ENCODE measurements around the gene LRRC39.
A peak's percentile ranks its signal among the peaks of the same experiment; 100 is the strongest.

Gene LRRC39

DNA sequence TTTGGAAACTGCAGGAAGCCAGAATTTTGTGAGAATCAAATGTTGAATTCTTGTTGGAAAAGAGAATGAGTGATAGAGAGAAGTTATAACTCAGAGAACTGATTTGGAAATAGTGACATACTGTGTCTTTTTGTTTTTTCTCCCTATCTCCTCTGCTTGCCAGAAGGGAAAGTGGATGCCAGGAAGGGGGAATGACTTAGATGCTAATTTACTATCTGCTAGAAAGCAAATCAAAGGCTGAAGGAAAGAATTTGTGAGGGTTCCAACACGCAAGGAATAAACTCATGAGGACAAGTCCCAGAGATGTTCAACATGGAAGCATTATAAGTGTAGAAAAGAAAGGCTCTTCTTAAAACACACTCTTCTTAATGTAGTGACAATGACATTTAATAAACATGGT lies 20.5 kb upstream of the LRRC39 start:
- Histone ChIP-seq H3K4me3 (ENCODE audit: low read length) (no peak overlapping the region), H3K27me3 (replicated peaks; ENCODE audit: control insufficient read depth, insufficient read depth, low read length) (no peaks in the 10 kb centered on the region), H3K9ac (ENCODE audit: low read length) (no peak overlapping the region), H3K4me1 (ENCODE audit: control insufficient read depth, insufficient read depth, low read length) (no peaks in the 10 kb centered on the region), H3K36me3 (ENCODE audit: control insufficient read depth, insufficient read depth, low read length, severe bottlenecking) (peaks cover 49% of the 10 kb centered on the region), H3K9me3 (ENCODE audit: control insufficient read depth, low read length) (no peaks in the 10 kb centered on the region)
- DNase-seq (ENCODE audit: low read depth), result no peak

DNA sequence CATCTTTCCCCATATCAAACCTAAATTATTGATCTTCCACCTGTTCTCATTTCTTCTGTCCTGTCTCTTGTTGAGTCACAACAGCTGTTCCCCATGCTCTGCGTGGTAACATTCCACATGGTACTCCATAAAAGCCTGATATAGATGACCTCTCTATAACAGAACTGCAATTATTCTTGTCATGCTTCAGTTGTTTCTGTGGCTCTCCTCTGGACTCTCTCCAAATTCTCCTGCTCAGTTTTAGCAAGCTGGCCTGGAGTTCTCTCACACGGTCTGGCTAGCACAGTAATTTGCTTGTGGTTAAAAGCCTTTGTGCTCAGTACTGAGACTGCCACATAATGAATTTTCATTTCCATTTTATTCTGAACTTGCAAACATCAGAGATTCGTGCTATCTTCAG lies 10.6 kb upstream of the LRRC39 start:
- peaks cover 20% of the 10 kb centered on the region for H3K4me1 ChIP-seq (ENCODE audit: control insufficient read depth, insufficient read depth, low read length)
- H3K9ac ChIP-seq (ENCODE audit: low read length), result no peak overlapping the region
- no peaks in the 10 kb centered on the region for H3K27me3 ChIP-seq (replicated peaks; ENCODE audit: control insufficient read depth, insufficient read depth, low read length)
- no peaks in the 10 kb centered on the region for H3K9me3 ChIP-seq (ENCODE audit: control insufficient read depth, low read length)
- H3K4me3 ChIP-seq (ENCODE audit: low read length), result peak overlapping the region; percentile 42
- H3K36me3 ChIP-seq (ENCODE audit: control insufficient read depth, insufficient read depth, low read length, severe bottlenecking), result peaks cover 9% of the 10 kb centered on the region
- peak; percentile 85 for DNase-seq (ENCODE audit: low read depth)

DNA sequence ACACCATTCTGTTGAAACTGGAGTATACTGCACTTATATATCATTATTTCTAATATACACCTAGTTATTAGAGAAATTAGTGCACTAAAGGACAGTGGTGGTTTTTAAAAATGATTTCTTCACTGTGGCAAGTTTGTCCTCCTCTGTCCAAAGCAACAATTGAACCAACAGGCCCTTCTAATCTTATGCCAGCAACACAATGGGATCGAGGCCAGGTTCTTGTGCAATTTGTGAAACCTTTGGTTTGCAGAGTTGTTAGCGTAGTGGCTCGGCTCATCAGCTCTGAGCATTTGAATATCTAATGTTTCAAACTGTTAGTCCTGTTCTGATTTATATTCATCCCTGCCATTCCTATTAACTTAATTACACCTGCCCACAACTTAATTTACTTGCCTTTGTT lies 9.9 kb upstream of the LRRC39 start:
- Histone ChIP-seq H3K36me3 (ENCODE audit: control insufficient read depth, insufficient read depth, low read length, severe bottlenecking) (peaks cover 2% of the 10 kb centered on the region), H3K9me3 (ENCODE audit: control insufficient read depth, low read length) (no peaks in the 10 kb centered on the region), H3K4me3 (ENCODE audit: low read length) (no peak overlapping the region), H3K9ac (ENCODE audit: low read length) (no peak overlapping the region), H3K27me3 (replicated peaks; ENCODE audit: control insufficient read depth, insufficient read depth, low read length) (no peaks in the 10 kb centered on the region), H3K4me1 (ENCODE audit: control insufficient read depth, insufficient read depth, low read length) (peaks cover 20% of the 10 kb centered on the region)
- peak; percentile 87 for DNase-seq (ENCODE audit: low read depth)

DNA sequence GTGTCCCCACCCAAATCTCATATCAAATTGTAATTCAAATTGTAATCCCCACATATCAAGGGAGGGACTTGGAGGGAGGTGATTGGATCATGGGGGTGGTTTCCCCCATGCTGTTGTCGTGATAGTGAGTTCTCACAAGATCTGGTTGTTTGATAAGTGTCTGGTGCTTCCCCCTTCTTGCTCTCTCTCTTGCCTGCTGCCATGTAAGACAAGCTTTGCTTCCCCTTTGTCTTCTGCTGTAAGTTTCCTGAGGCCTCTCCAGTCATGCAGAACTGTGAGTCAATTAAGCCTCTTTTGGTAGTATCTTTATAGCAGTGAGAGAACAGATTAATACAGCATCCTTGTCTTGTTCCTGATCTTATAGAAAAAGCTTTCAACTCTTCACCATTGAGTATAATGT lies 6.5 kb upstream of the LRRC39 start:
- Histone ChIP-seq H3K27me3 (replicated peaks; ENCODE audit: control insufficient read depth, insufficient read depth, low read length) (no peaks in the 10 kb centered on the region), H3K4me3 (ENCODE audit: low read length) (no peak overlapping the region), H3K36me3 (ENCODE audit: control insufficient read depth, insufficient read depth, low read length, severe bottlenecking) (no peaks in the 10 kb centered on the region), H3K4me1 (ENCODE audit: control insufficient read depth, insufficient read depth, low read length) (peaks cover 19% of the 10 kb centered on the region), H3K9me3 (ENCODE audit: control insufficient read depth, low read length) (no peaks in the 10 kb centered on the region), H3K9ac (ENCODE audit: low read length) (no peak overlapping the region)
- no peak for DNase-seq (ENCODE audit: low read depth)

DNA sequence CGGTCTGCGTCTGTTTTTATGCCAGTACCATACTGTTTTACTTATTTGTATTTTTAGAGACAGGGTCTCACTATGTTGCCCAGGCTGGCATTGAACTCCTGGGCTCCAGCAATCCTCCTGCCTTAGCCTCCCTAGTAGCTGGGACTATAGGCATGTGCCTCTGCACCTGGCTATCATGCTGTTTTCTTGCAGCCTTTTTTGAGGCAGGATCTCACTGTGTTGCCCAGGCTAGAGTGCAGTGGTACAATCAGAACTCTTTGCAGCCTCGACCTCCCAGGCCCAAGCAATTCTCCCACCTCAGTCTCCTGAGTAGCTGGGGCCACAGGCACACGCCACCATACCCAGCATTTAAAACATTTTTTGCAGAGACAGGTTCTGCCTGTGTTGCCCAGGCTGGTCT lies 5.3 kb upstream of the LRRC39 start:
- Histone ChIP-seq H3K9ac (ENCODE audit: low read length) (no peak overlapping the region), H3K4me1 (ENCODE audit: control insufficient read depth, insufficient read depth, low read length) (peaks cover 7% of the 10 kb centered on the region), H3K4me3 (ENCODE audit: low read length) (no peak overlapping the region), H3K27me3 (replicated peaks; ENCODE audit: control insufficient read depth, insufficient read depth, low read length) (no peaks in the 10 kb centered on the region), H3K9me3 (ENCODE audit: control insufficient read depth, low read length) (no peaks in the 10 kb centered on the region), H3K36me3 (ENCODE audit: control insufficient read depth, insufficient read depth, low read length, severe bottlenecking) (no peaks in the 10 kb centered on the region)
- DNase-seq (ENCODE audit: low read depth), result no peak

DNA sequence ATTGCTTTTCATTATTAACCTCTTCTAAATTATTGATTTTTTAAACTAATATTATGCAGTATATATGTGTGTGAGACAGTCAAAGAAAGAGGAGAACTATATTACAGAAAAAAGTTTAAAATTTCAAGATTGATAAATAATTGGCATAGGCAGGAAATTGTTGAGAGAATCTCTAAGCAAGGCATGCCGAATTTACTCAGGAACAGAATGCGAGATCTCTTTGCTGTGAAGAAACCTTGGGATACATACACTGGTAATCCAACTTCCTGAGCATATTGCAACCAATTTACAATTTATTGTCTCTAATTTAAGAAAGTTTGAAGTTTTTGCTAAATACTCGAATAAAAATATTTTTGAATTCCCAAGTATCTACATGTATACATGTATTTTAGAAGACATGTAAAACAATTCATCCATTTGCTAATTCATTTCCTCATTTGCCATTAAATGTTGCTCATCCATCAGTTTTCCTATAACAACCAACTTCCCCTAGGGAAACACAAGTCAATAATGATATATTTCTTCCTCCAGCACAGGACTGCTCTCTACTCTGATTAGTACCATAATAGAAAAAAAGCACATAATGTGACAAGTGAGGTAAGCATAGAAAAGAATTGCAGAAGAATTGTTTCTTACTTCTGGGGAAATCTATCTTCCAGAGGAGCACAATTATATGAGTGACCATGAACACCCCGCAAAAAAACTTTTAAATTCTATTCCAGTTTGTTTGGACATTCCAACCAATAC lies 588 bp downstream of the LRRC39 start:
- H3K36me3 ChIP-seq (ENCODE audit: control insufficient read depth, insufficient read depth, low read length, severe bottlenecking), result no peaks in the 10 kb centered on the region
- no peaks in the 10 kb centered on the region for H3K4me1 ChIP-seq (ENCODE audit: control insufficient read depth, insufficient read depth, low read length)
- H3K9ac ChIP-seq (ENCODE audit: low read length), result no peak overlapping the region
- H3K27me3 ChIP-seq (replicated peaks; ENCODE audit: control insufficient read depth, insufficient read depth, low read length), result no peaks in the 10 kb centered on the region
- no peak for DNase-seq (ENCODE audit: low read depth)
- H3K9me3 ChIP-seq (ENCODE audit: control insufficient read depth, low read length), result no peaks in the 10 kb centered on the region
- H3K4me3 ChIP-seq (ENCODE audit: low read length), result no peak overlapping the region

DNA sequence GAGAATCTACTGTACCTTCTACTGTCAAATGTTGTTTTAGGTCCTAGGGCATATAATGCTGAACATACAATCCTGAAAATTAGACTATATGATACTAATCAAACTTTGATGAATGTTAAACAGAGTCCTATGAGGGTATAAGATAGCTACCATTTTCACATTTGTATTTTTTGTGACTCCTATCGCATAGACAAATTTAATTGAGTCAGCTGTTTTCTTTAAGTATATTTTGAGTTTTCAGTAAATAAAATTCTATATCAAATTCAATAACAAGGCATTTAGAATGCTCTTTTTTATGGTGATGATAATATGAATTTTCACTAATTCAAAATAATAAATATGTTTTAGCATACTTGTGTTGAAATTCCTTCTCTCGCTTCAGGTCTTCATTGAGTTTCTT lies 10.0 kb downstream of the LRRC39 start:
- peaks cover 15% of the 10 kb centered on the region for H3K4me1 ChIP-seq (ENCODE audit: control insufficient read depth, insufficient read depth, low read length)
- DNase-seq (ENCODE audit: low read depth), result no peak
- no peaks in the 10 kb centered on the region for H3K9me3 ChIP-seq (ENCODE audit: control insufficient read depth, low read length)
- H3K36me3 ChIP-seq (ENCODE audit: control insufficient read depth, insufficient read depth, low read length, severe bottlenecking), result no peaks in the 10 kb centered on the region
- H3K4me3 ChIP-seq (ENCODE audit: low read length), result no peak overlapping the region
- no peak overlapping the region for H3K9ac ChIP-seq (ENCODE audit: low read length)
- no peaks in the 10 kb centered on the region for H3K27me3 ChIP-seq (replicated peaks; ENCODE audit: control insufficient read depth, insufficient read depth, low read length)

DNA sequence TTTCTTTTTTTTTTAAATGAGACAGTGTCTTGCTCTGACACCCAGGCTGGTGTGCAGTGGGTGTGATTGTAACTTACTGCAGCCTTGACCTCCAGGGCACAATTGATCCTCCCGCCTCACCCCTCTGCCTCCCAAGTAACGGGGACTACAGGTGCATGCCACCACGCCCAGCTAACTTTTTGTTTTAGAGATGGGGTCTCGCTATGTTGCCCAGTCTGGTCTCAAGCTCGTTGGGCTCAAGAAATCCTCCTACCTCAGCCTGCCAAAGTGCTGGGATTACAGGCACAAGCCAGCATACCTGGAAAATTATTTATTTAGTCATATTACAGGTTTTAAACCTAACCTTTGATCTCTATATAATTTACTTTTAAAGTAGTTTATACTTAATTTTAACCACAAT lies 13.4 kb downstream of the LRRC39 start:
- no peak overlapping the region for H3K4me3 ChIP-seq (ENCODE audit: low read length)
- H3K9me3 ChIP-seq (ENCODE audit: control insufficient read depth, low read length), result no peaks in the 10 kb centered on the region
- H3K9ac ChIP-seq (ENCODE audit: low read length), result no peak overlapping the region
- H3K36me3 ChIP-seq (ENCODE audit: control insufficient read depth, insufficient read depth, low read length, severe bottlenecking), result no peaks in the 10 kb centered on the region
- peaks cover 15% of the 10 kb centered on the region for H3K4me1 ChIP-seq (ENCODE audit: control insufficient read depth, insufficient read depth, low read length)
- no peaks in the 10 kb centered on the region for H3K27me3 ChIP-seq (replicated peaks; ENCODE audit: control insufficient read depth, insufficient read depth, low read length)
- no peak for DNase-seq (ENCODE audit: low read depth)

DNA sequence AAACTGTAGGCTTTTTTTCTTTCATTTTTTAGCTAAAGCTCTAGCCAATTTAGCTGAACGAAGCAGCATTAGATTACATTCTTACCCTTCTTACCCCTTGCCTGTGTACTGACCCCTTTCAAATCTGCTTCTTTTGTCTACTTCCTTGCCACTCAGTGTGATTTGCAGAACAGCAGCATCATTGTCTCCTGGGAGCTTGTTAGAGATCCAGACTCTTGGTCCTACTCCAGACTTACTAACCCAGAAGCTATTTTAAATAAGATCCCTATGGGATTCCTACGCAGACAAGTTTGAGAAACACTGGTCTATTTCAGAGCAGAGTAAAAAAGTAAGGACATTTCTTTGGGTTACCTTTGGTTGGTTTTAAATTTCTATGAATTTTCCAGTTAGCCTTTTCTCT lies 13.8 kb downstream of the LRRC39 start:
- Histone ChIP-seq H3K9ac (ENCODE audit: low read length) (no peak overlapping the region), H3K4me1 (ENCODE audit: control insufficient read depth, insufficient read depth, low read length) (peaks cover 15% of the 10 kb centered on the region), H3K4me3 (ENCODE audit: low read length) (no peak overlapping the region), H3K36me3 (ENCODE audit: control insufficient read depth, insufficient read depth, low read length, severe bottlenecking) (no peaks in the 10 kb centered on the region), H3K27me3 (replicated peaks; ENCODE audit: control insufficient read depth, insufficient read depth, low read length) (no peaks in the 10 kb centered on the region), H3K9me3 (ENCODE audit: control insufficient read depth, low read length) (no peaks in the 10 kb centered on the region)
- peak; percentile 93 for DNase-seq (ENCODE audit: low read depth)

DNA sequence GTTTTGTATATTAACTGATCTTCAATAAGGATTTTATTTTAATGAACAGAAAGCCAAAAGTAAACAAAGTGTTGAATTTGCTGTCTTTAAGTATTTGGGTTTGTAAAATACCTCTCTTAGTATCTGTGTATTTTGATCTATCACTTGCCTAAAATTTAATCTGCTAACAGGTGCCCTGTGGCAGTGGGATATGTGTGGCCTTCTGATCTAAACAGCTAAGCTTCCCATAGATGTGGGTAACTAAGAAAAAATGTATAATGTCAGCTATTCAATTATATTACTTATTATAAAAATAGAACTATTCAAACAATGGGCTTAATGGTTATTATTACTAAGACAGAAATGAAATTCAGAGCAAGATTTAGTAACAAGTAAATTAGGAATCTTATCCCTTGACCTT lies 15.2 kb downstream of the LRRC39 start:
- no peaks in the 10 kb centered on the region for H3K9me3 ChIP-seq (ENCODE audit: control insufficient read depth, low read length)
- no peak for DNase-seq (ENCODE audit: low read depth)
- H3K4me3 ChIP-seq (ENCODE audit: low read length), result no peak overlapping the region
- H3K27me3 ChIP-seq (replicated peaks; ENCODE audit: control insufficient read depth, insufficient read depth, low read length), result no peaks in the 10 kb centered on the region
- peaks cover 15% of the 10 kb centered on the region for H3K4me1 ChIP-seq (ENCODE audit: control insufficient read depth, insufficient read depth, low read length)
- H3K9ac ChIP-seq (ENCODE audit: low read length), result no peak overlapping the region
- no peaks in the 10 kb centered on the region for H3K36me3 ChIP-seq (ENCODE audit: control insufficient read depth, insufficient read depth, low read length, severe bottlenecking)

DNA sequence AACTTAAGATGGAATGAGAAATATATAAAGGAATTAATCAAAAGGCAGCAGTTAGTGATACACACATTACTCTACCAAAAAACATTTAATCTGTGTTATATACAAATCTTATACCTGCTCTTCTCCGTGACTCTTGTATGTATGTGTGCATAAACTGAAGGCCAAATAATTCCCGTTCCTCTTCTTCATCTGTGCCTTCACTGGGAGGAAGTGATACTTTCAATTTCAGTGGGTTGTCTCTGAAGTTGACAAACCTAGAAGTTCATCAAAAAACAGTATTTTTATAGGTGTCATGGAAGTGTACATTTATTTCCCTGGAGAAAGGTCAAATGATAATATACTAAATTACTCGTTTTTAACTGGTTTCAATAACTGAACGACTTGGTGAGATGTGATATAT lies 25.8 kb downstream of the LRRC39 start:
- no peak for DNase-seq (ENCODE audit: low read depth)
- H3K36me3 ChIP-seq (ENCODE audit: control insufficient read depth, insufficient read depth, low read length, severe bottlenecking), result peaks cover 27% of the 10 kb centered on the region

DNA sequence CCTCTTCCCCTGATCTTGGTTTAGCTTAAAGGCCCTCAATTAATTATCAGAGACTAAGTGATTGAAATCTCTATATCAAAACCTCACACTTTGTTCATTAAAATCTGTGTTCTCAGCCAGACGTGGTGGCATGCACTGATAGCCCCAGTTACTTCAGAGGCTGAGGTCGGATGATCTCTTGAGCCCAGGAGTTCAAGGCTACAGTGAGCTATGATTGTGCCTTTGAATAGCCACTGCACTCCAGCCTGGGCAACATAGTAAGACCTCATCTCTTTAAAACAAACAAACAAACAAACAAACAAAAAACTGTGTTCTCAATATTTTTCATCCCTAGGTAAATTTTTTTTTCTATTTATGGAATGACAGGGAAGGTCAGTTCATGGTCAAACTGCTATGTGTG lies 26.4 kb downstream of the LRRC39 start:
- Histone ChIP-seq H3K36me3 (ENCODE audit: control insufficient read depth, insufficient read depth, low read length, severe bottlenecking) (peaks cover 33% of the 10 kb centered on the region), H3K4me3 (ENCODE audit: low read length) (no peak overlapping the region), H3K9ac (ENCODE audit: low read length) (no peak overlapping the region), H3K4me1 (ENCODE audit: control insufficient read depth, insufficient read depth, low read length) (no peaks in the 10 kb centered on the region), H3K27me3 (replicated peaks; ENCODE audit: control insufficient read depth, insufficient read depth, low read length) (no peaks in the 10 kb centered on the region), H3K9me3 (ENCODE audit: control insufficient read depth, low read length) (no peaks in the 10 kb centered on the region)
- DNase-seq (ENCODE audit: low read depth), result no peak

More for the DNA sequence above, 25.8 kb downstream of the LRRC39 start:
- H3K9ac ChIP-seq (ENCODE audit: low read length), result no peak overlapping the region
- no peaks in the 10 kb centered on the region for H3K9me3 ChIP-seq (ENCODE audit: control insufficient read depth, low read length)
- H3K27me3 ChIP-seq (replicated peaks; ENCODE audit: control insufficient read depth, insufficient read depth, low read length), result no peaks in the 10 kb centered on the region
- no peaks in the 10 kb centered on the region for H3K4me1 ChIP-seq (ENCODE audit: control insufficient read depth, insufficient read depth, low read length)
- no peak overlapping the region for H3K4me3 ChIP-seq (ENCODE audit: low read length)

Measured in adipocyte (in vitro differentiated cells).